Ovary (tissue), 9 donors: Measurements from ENCODE around the gene PSPC1. TPM values are rescaled to one million over a fixed set of nuclear protein-coding genes. Genes with fewer than 3 reads are reported as not detected.
"Not testable (repeated sequence)": the region's sequence is repeated elsewhere in the genome, so short reads cannot be mapped to it uniquely, and the experiment has no call there.

Experiments
- DNase-seq, 5 donors: peaks; one replicate each; pipeline ENCODE4 v3.0.0-alpha.2; 2019 to 2020
- H3K27ac ChIP-seq, 2 donors: fragments of 200-600 bp; one replicate each; pipeline versions ENCODE4 v1.5.1 to v1.8.0; 2019 to 2022
- H3K27me3 ChIP-seq: fragments of 200-600 bp; one replicate; pipeline ENCODE4 v1.8.0; 2022
- H3K36me3 ChIP-seq: fragments of 200-600 bp; sonication (generic); one replicate; pipeline ENCODE4 v1.5.1; 2019
- H3K4me1 ChIP-seq: one replicate; pipeline ENCODE4 v1.8.1; 2013; ENCODE audit warnings: mild to moderate bottlenecking, moderate library complexity; ENCODE audit not compliant: insufficient read depth
- H3K4me3 ChIP-seq: fragments of 200-600 bp; sonication (generic); one replicate; pipeline ENCODE4 v1.5.1; 2017
- H3K9me3 ChIP-seq, 2 donors: fragments of 200-600 bp in 1 of 2; sonication (generic) in 1 of 2; one replicate each; pipeline versions ENCODE4 v1.5.1 to v1.8.1; 2013 to 2019; ENCODE audit warnings: mild to moderate bottlenecking in 1 of 2, moderate library complexity in 1 of 2
- CTCF ChIP-seq, 3 donors: fragments of 450-650 bp in 2 of 3; fragments of 200-600 bp in 1 of 3; IDR thresholded peaks; one replicate each; pipeline versions ENCODE4 v1.5.1 to v1.8.0; 2016 to 2022; ENCODE audit warnings: antibody characterized with exemption in 3 of 3, mild to moderate bottlenecking in 1 of 3
- EP300 ChIP-seq: sonication (generic); formaldehyde crosslinking; IDR thresholded peaks from one replicate; pipeline ENCODE4 v1.6.1; 2017; ENCODE audit warnings: antibody characterized with exemption
- POLR2A ChIP-seq: fragments of 450-650 bp; IDR thresholded peaks from one replicate; pipeline ENCODE4 v1.6.1; 2017; ENCODE audit warnings: antibody characterized with exemption, mild to moderate bottlenecking, moderate library complexity
- WGBS, 3 donors: extraction: QIAGEN DNeasy Blood & Tissue Kit in 1 of 3; methylation state at CpG; one replicate each; pipeline versions ENCODE4 v1.1.5 to v1.1.7; 2013 to 2017; 5-methylcytosine and 5-hydroxymethylcytosine counted together
- intact Hi-C, 4 donors: fragments of 100-400 bp; cut with DNase I; formaldehyde crosslinking; loops; one replicate each; pipeline versions ENCODE4 v1.11.0 to v1.15.1; 2022 to 2023
- polyA plus RNA-seq, 2 donors: library from polyadenylated mRNA; stranded (reverse); fragments of 200-250 nt in 1 of 2; fragments of 350-450 nt in 1 of 2; fragmentation: Illumina TruSeq in 1 of 2; extraction: RNeasy Lipid Tissue Mini Kit (QIAGEN cat#74804) in 1 of 2; gene quantifications; one replicate each; pipeline ENCODE4 v1.2.3, GENCODE V29; 2013 to 2014
- total RNA-seq, 7 donors: library from RNA; depleted of rRNA in 2 of 7; stranded (reverse); fragments of >200 nt in 2 of 7; fragmentation: NEBNext Ultra II Directional in 3 of 7; extraction: Animal tissue kit (Norgen Biotek cat#: 25700) in 3 of 7; gene quantifications; one replicate each; pipeline versions ENCODE4 v1.1.0 to v1.2.4, GENCODE V29; 2016 to 2023
- donor health status: DM: no; HTN: no; CAD: no; lungs with moderate emphysema.
- donor health status: DM: no; HTN: no; CAD: no.
- donor health status: Bipolar disorder and iron deficiency.
- donor health status: DM: yes; HTN: yes; CAD: no.
- donor health status: DM: no; HTN: no; CAD: no.
- donor health status: DM: yes; HTN: yes; CAD: no.

PSPC1 gene
- total and polyA plus RNA-seq, 9 donors: 34.7 to 74.0 (median 49.1) TPM

- no peak overlapping the region for H3K27ac ChIP-seq
- no peak for DNase-seq
- H3K27me3 ChIP-seq: no peaks in the 10 kb centered on the region
- no peaks in the 10 kb centered on the region for H3K36me3 ChIP-seq
- no peak overlapping the region for H3K4me3 ChIP-seq
- H3K9me3 ChIP-seq: no peaks in the 10 kb centered on the region
- intact Hi-C loops: no loop called here
- no peak for TF ChIP-seq POLR2A
- no peak for TF ChIP-seq CTCF (IDR thresholded peaks at IDR 0.05)
- TF ChIP-seq EP300: no peak
- no peaks in the 10 kb centered on the region for H3K4me1 ChIP-seq
- WGBS, 3 donors: 59 to 70% (median 67%) methylated on average over 3 of the region's 3 CpGs
These were observed 86.9 kb downstream of the PSPC1 start for GRCh38 chr13:19695829-19696228.

- DNase-seq: no peak
- no peak overlapping the region for H3K4me3 ChIP-seq
- no peaks in the 10 kb centered on the region for H3K4me1 ChIP-seq
- no peaks in the 10 kb centered on the region for H3K36me3 ChIP-seq
- intact Hi-C loops: no loop called here
- no peaks in the 10 kb centered on the region for H3K9me3 ChIP-seq
- H3K27me3 ChIP-seq: no peaks in the 10 kb centered on the region
- H3K27ac ChIP-seq: no peak overlapping the region
- no peak for TF ChIP-seq POLR2A
- no peak for TF ChIP-seq CTCF (IDR thresholded peaks at IDR 0.05)
- no peak for TF ChIP-seq EP300
- 62 to 65% (median 64%) methylated on average over 1 of the region's 1 CpG for WGBS, 3 donors
These were observed 87.3 kb downstream of the PSPC1 start for GRCh38 chr13:19695428-19695827.

- H3K4me3 ChIP-seq, H3K27ac ChIP-seq, H3K4me1 ChIP-seq, H3K36me3 ChIP-seq, H3K27me3 ChIP-seq, intact Hi-C loops, DNase-seq, H3K9me3 ChIP-seq: not testable (repeated sequence)
- 93 to 97% (median 96%) methylated on average over 8 of the region's 8 CpGs for WGBS, 3 donors
These were observed 91.3 kb downstream of the PSPC1 start for GRCh38 chr13:19691447-19691846.

GRCh38 chr13:19685437-19685836 lies 97.3 kb downstream of the PSPC1 start:
- H3K27me3 ChIP-seq: no peaks in the 10 kb centered on the region
- no peak for DNase-seq
- no peaks in the 10 kb centered on the region for H3K36me3 ChIP-seq
- H3K27ac ChIP-seq: no peak overlapping the region
- H3K4me3 ChIP-seq: no peak overlapping the region
- intact Hi-C loops: no loop called here
- no peaks in the 10 kb centered on the region for H3K9me3 ChIP-seq
- H3K4me1 ChIP-seq: no peaks in the 10 kb centered on the region
- TF ChIP-seq EP300 (no peak), POLR2A (no peak), CTCF (IDR thresholded peaks at IDR 0.05) (no peak)

GRCh38 chr13:19685034-19685433 lies 97.7 kb downstream of the PSPC1 start:
- intact Hi-C loops: no loop called here

More at GRCh38 chr13:19685034-19685433, 97.7 kb downstream of the PSPC1 start:
- Histone ChIP-seq H3K27ac (no peak overlapping the region), H3K4me1 (no peaks in the 10 kb centered on the region), H3K9me3 (no peaks in the 10 kb centered on the region), H3K4me3 (no peak overlapping the region), H3K36me3 (no peaks in the 10 kb centered on the region), H3K27me3 (no peaks in the 10 kb centered on the region)
- TF ChIP-seq CTCF (IDR thresholded peaks at IDR 0.05) (no peak), POLR2A (no peak), EP300 (no peak)
- WGBS, 3 donors: 66 to 68% (median 66%) methylated on average over 5 of the region's 5 CpGs
- DNase-seq: no peak
